H1 (cell line): ENCODE measurements around the gene EXD3. TPM values are rescaled to one million over a fixed set of nuclear protein-coding genes. Genes with fewer than 3 reads are reported as not detected.

ENCODE experiments used
- CTCF ChIA-PET: fragments of 300-600 bp; sonication (Branson Sonifier 250); formaldehyde crosslinking; loops from one replicate; lab custom pipeline; 2021; ENCODE audit not compliant: partially characterized antibody; lab: Charles Lee
- POLR2A ChIA-PET: fragments of 300-600 bp; sonication (Branson Sonifier 250); formaldehyde crosslinking; loops from one replicate; lab custom pipeline; 2021; ENCODE audit warnings: inconsistent platforms; ENCODE audit not compliant: partially characterized antibody; lab: Charles Lee
- DNase-seq, 2 experiments: peaks; one replicate each; pipeline versions ENCODE4 v3.0.0 to v3.0.0-alpha.2; 2010 to 2022; ENCODE audit warnings: low spot score in 2 of 2, low read depth in 1 of 2, mixed read lengths in 1 of 2
- FAIRE-seq: peaks from 2 replicates; lab custom pipeline; 2011; peaks lifted over from hg19 to GRCh38; lab: Jason Lieb, UNC
- H2AFZ ChIP-seq: 2 replicates; pipeline ENCODE4 v1.8.1; 2012; ENCODE audit warnings: low read length, inconsistent platforms
- H2AK5ac ChIP-seq: 2 replicates; pipeline ENCODE4 v1.6.1; 2013; ENCODE audit warnings: low read depth, low read length
- H2BK120ac ChIP-seq: replicated peaks from 2 replicates; pipeline ENCODE3; 2013; ENCODE audit warnings: low read depth, low read length, inconsistent platforms
- H2BK12ac ChIP-seq: 2 replicates; pipeline ENCODE4 v1.6.1; 2013; ENCODE audit warnings: low read depth, low read length
- H2BK15ac ChIP-seq: 2 replicates; pipeline ENCODE4 v1.6.1; 2013; ENCODE audit warnings: low read length
- H2BK20ac ChIP-seq: 2 replicates; pipeline ENCODE4 v1.6.1; 2013; ENCODE audit warnings: low read length
- H2BK5ac ChIP-seq: 2 replicates; pipeline ENCODE4 v1.6.1; 2013; ENCODE audit warnings: low read depth, low read length
- H3K14ac ChIP-seq: 2 replicates; pipeline ENCODE4 v1.6.1; 2013; ENCODE audit warnings: inconsistent platforms; ENCODE audit not compliant: insufficient read length
- H3K18ac ChIP-seq: 2 replicates; pipeline ENCODE4 v1.6.1; 2013; ENCODE audit warnings: low read length; ENCODE audit errors: extremely low read depth
- H3K23ac ChIP-seq: 2 replicates; pipeline ENCODE4 v1.6.1; 2013; ENCODE audit warnings: inconsistent platforms; ENCODE audit not compliant: insufficient read length
- H3K23me2 ChIP-seq: 2 replicates; pipeline ENCODE4 v1.6.1; 2013; ENCODE audit warnings: low read depth, low read length
- H3K27ac ChIP-seq: 2 replicates; pipeline ENCODE4 v1.6.1; 2011; ENCODE audit warnings: low read depth, low read length, inconsistent platforms
- H3K27me3 ChIP-seq, 4 experiments: replicated peaks in 1 of 4; 1 replicate in 1 of 4; 2 replicates in 3 of 4; pipeline versions ENCODE4 v1.6.1 to v1.8.1; 2011 to 2013; ENCODE audit warnings: low read length in 3 of 4, mild to moderate bottlenecking in 3 of 4, inconsistent platforms in 2 of 4, mixed read lengths in 2 of 4, moderate library complexity in 1 of 4; ENCODE audit not compliant: control insufficient read depth in 3 of 4, insufficient read depth in 3 of 4; ENCODE audit errors: extremely low read depth in 1 of 4
- H3K36me3 ChIP-seq, 4 experiments: 2 replicates each; pipeline versions ENCODE4 v1.6.1 to v1.8.1; 2011 to 2013; ENCODE audit warnings: mild to moderate bottlenecking in 4 of 4, low read length in 3 of 4, moderate library complexity in 2 of 4, control low read depth in 1 of 4, inconsistent platforms in 1 of 4; ENCODE audit not compliant: insufficient read depth in 4 of 4, control insufficient read depth in 2 of 4
- H3K4ac ChIP-seq: replicated peaks from 2 replicates; pipeline ENCODE3; 2013; ENCODE audit warnings: low read length, low read depth, mixed read lengths, inconsistent platforms; ENCODE audit not compliant: insufficient read length
- H3K4me1 ChIP-seq, 4 experiments: replicated peaks in 1 of 4; 1 replicate in 1 of 4; 2 replicates in 3 of 4; pipeline versions ENCODE4 v1.6.1 to v1.8.1; 2011 to 2013; ENCODE audit warnings: low read length in 3 of 4, inconsistent platforms in 2 of 4, mixed read lengths in 1 of 4; ENCODE audit not compliant: insufficient read depth in 4 of 4, control insufficient read depth in 3 of 4
- H3K4me2 ChIP-seq, 2 experiments: 2 replicates each; pipeline versions ENCODE4 v1.6.1 to v1.8.1; 2011 to 2013; ENCODE audit warnings: low read depth in 2 of 2, low read length in 2 of 2, control low read depth in 1 of 2, inconsistent platforms in 1 of 2, mild to moderate bottlenecking in 1 of 2; ENCODE audit not compliant: insufficient read depth in 1 of 2
- H3K4me3 ChIP-seq, 4 experiments: fragments of 200-600, 300-600 bp in 1 of 4; sonication (generic), shearing (Covaris generic), sonication (Bioruptor Twin) in 1 of 4; 2 replicates each; pipeline versions ENCODE4 v1.5.1 to v1.8.1; 2011 to 2016; ENCODE audit warnings: low read length in 4 of 4, low read depth in 3 of 4, control low read depth in 2 of 4, inconsistent platforms in 2 of 4, mild to moderate bottlenecking in 2 of 4, mixed read lengths in 1 of 4, moderate library complexity in 1 of 4; ENCODE audit not compliant: insufficient read depth in 2 of 4; ENCODE audit errors: extremely low read depth in 1 of 4
- H3K56ac ChIP-seq: replicated peaks from 2 replicates; pipeline ENCODE3; 2013; ENCODE audit warnings: low read depth, mild to moderate bottlenecking, mixed read lengths, low read length, inconsistent platforms; ENCODE audit not compliant: insufficient read length
- H3K79me1 ChIP-seq: 2 replicates; pipeline ENCODE4 v1.6.1; 2013; ENCODE audit warnings: low read depth, low read length, control low read depth
- H3K79me2 ChIP-seq, 2 experiments: 2 replicates each; pipeline versions ENCODE4 v1.6.1 to v1.8.1; 2012 to 2013; ENCODE audit warnings: low read length in 2 of 2, mild to moderate bottlenecking in 2 of 2, inconsistent platforms in 1 of 2; ENCODE audit not compliant: insufficient read depth in 2 of 2, control insufficient read depth in 1 of 2
- H3K9ac ChIP-seq, 4 experiments: replicated peaks in 1 of 4; 1 replicate in 1 of 4; 2 replicates in 3 of 4; pipeline versions ENCODE4 v1.6.1 to v1.8.1; 2011 to 2013; ENCODE audit warnings: low read depth in 3 of 4, low read length in 3 of 4, control low read depth in 2 of 4, mild to moderate bottlenecking in 2 of 4, moderate library complexity in 2 of 4, inconsistent platforms in 1 of 4; ENCODE audit errors: extremely low read depth in 1 of 4
- H3K9me3 ChIP-seq, 2 experiments: 2 replicates each; pipeline versions ENCODE4 v1.6.1 to v1.8.1; 2012 to 2013; ENCODE audit warnings: mild to moderate bottlenecking in 2 of 2, moderate library complexity in 2 of 2, control low read depth in 1 of 2, inconsistent platforms in 1 of 2, low read depth in 1 of 2, low read length in 1 of 2, mixed read lengths in 1 of 2; ENCODE audit not compliant: insufficient read depth in 2 of 2
- H4K20me1 ChIP-seq, 2 experiments: replicated peaks in 1 of 2; 2 replicates each; pipeline versions ENCODE3 to v1.8.1; 2011 to 2013; ENCODE audit warnings: inconsistent platforms in 2 of 2, low read length in 2 of 2, mild to moderate bottlenecking in 1 of 2; ENCODE audit not compliant: insufficient read depth in 2 of 2, control insufficient read depth in 1 of 2
- H4K5ac ChIP-seq: 2 replicates; pipeline ENCODE4 v1.6.1; 2013; ENCODE audit warnings: low read length, low read depth, mixed read lengths, inconsistent platforms; ENCODE audit not compliant: insufficient read length
- H4K8ac ChIP-seq: 2 replicates; pipeline ENCODE4 v1.8.0; 2013; ENCODE audit warnings: mild to moderate bottlenecking, moderate library complexity, low read length, inconsistent platforms; ENCODE audit not compliant: insufficient read depth; ENCODE audit errors: extremely low read depth
- H4K91ac ChIP-seq: replicated peaks from 2 replicates; pipeline ENCODE3; 2013; ENCODE audit warnings: low read length, mixed read lengths, inconsistent platforms; ENCODE audit not compliant: insufficient read length
- ATF3 ChIP-seq: IDR thresholded peaks from 2 replicates; pipeline ENCODE4 v1.6.1; 2011; ENCODE audit warnings: low read depth, mild to moderate bottlenecking, low read length; ENCODE audit not compliant: insufficient read depth
- BCL11A ChIP-seq, 2 experiments: IDR thresholded peaks; one replicate each; pipeline ENCODE4 v1.6.1; 2011; ENCODE audit warnings: low read depth in 2 of 2, low read length in 2 of 2, mild to moderate bottlenecking in 2 of 2
- CTCF ChIP-seq, 3 experiments: IDR thresholded peaks; 1 replicate in 2 of 3; 2 replicates in 1 of 3; pipeline versions ENCODE4 v1.5.1 to v1.6.1; 2011; ENCODE audit warnings: low read length in 3 of 3, mild to moderate bottlenecking in 3 of 3, inconsistent platforms in 2 of 3, low read depth in 1 of 3, moderate library complexity in 1 of 3; ENCODE audit not compliant: insufficient read depth in 1 of 3; ENCODE audit errors: control extremely low read depth in 1 of 3
- JUND ChIP-seq: IDR thresholded peaks from 2 replicates; pipeline ENCODE4 v1.6.1; 2011; ENCODE audit warnings: mild to moderate bottlenecking, improper control_type of control experiment, low read length
- MAX ChIP-seq: IDR thresholded peaks from 2 replicates; pipeline ENCODE4 v1.6.1; 2012; ENCODE audit warnings: inconsistent platforms
- POLR2A ChIP-seq, 2 experiments: IDR thresholded peaks; 1 replicate in 1 of 2; 2 replicates in 1 of 2; pipeline ENCODE4 v1.6.1; 2011; ENCODE audit warnings: low read depth in 2 of 2, low read length in 2 of 2, mild to moderate bottlenecking in 2 of 2; ENCODE audit errors: control extremely low read depth in 1 of 2
- RAD21 ChIP-seq, 2 experiments: IDR thresholded peaks in 1 of 2; conservative IDR thresholded peaks in 1 of 2; 2 replicates each; pipeline ENCODE4 v1.6.1; 2011; ENCODE audit warnings: low read depth in 2 of 2, low read length in 2 of 2, improper control_type of control experiment in 1 of 2, inconsistent platforms in 1 of 2, mild to moderate bottlenecking in 1 of 2, moderate library complexity in 1 of 2
- RXRA ChIP-seq: IDR thresholded peaks from 2 replicates; pipeline ENCODE4 v1.6.1; 2011; ENCODE audit warnings: low read depth, mild to moderate bottlenecking, low read length, moderate library complexity; ENCODE audit not compliant: insufficient read depth
- TAF7 ChIP-seq: optimal IDR thresholded peaks from 2 replicates; pipeline ENCODE3; 2011; ENCODE audit warnings: low read depth, mild to moderate bottlenecking, inconsistent platforms, low read length, moderate library complexity, borderline replicate concordance
- YY1 ChIP-seq: IDR thresholded peaks from 2 replicates; pipeline ENCODE4 v1.6.1; 2011; ENCODE audit warnings: low read depth, mild to moderate bottlenecking, low read length
- WGBS, 2 experiments: shearing (Covaris generic) in 1 of 2; methylation state at CpG; one replicate each; pipeline versions ENCODE4 v1.1.6 to v1.1.7; 2013 to 2015; ENCODE audit warnings: low lambda C conversion rate in 2 of 2, mixed read lengths in 2 of 2, inconsistent platforms in 1 of 2, low coverage in 1 of 2, missing lambda C conversion rate in 1 of 2; ENCODE audit not compliant: insufficient replicate concordance in 2 of 2, insufficient coverage in 1 of 2, insufficient read length in 1 of 2; ENCODE audit errors: extremely low coverage in 1 of 2, missing lambda C conversion rate in 1 of 2; 5-methylcytosine and 5-hydroxymethylcytosine counted together
- polyA plus RNA-seq, 7 experiments: library from polyadenylated mRNA; depleted of rRNA in 3 of 7; stranded (reverse) in 5 of 7; unstranded in 2 of 7; fragments of >200 nt in 5 of 7; fragments of 200-250 nt in 2 of 7; gene quantifications; 1 replicate in 5 of 7; 2 replicates in 1 of 7; 4 replicates in 1 of 7; pipeline versions ENCODE4 v1.2.1 to v1.2.3, GENCODE V29; 2011 to 2013; ENCODE audit warnings: missing spikeins in 2 of 7, mixed read lengths in 2 of 7
- total RNA-seq: library from RNA; stranded (reverse); fragmentation: NEBNext Ultra II Directional; extraction: Animal tissue kit (Norgen Biotek cat#: 25700); gene quantifications from 2 replicates; pipeline ENCODE4 v1.2.1, GENCODE V29; 2021

The EXD3 gene
- total and polyA plus RNA-seq, 2 of the 8 experiments (the other 6 are each of a cell fraction or from before 2014, with no cell fraction given), result 7.2 to 9.4 TPM

GRCh38 chr9:137438591-137439157 is 15.7 kb upstream of the EXD3 start:
- no peak overlapping the region for H3K18ac ChIP-seq
- no peak overlapping the region for H2BK12ac ChIP-seq
- H3K23ac ChIP-seq, result no peak overlapping the region
- no peaks in the 10 kb centered on the region for H3K27me3 ChIP-seq
- no peak overlapping the region for H4K8ac ChIP-seq
- no peaks in the 10 kb centered on the region; the same call in 1 of the 2 replicates for H3K23me2 ChIP-seq
- H3K36me3 ChIP-seq, result no peaks in the 10 kb centered on the region
- H4K91ac ChIP-seq, result no peak overlapping the region
- no peak overlapping the region for H3K4ac ChIP-seq
- H2BK120ac ChIP-seq, result no peak overlapping the region
- no peak overlapping the region for H3K56ac ChIP-seq
- H3K27ac ChIP-seq, result no peak overlapping the region
- no peaks in the 10 kb centered on the region for H3K79me2 ChIP-seq
- no peaks in the 10 kb centered on the region for H3K9me3 ChIP-seq
- no peaks in the 10 kb centered on the region for H4K20me1 ChIP-seq
- no peak overlapping the region for H3K4me2 ChIP-seq
- no peak overlapping the region for H3K14ac ChIP-seq
- WGBS, 2 experiments, result 90% methylated on average over 13 of the region's 22 CpGs; no CpG with 5 or more reads in 1 of the 2 experiments
- H2BK5ac ChIP-seq, result no peak overlapping the region
- DNase-seq (no peak), FAIRE-seq (no peak)
- no peak overlapping the region for H3K4me3 ChIP-seq
- H4K5ac ChIP-seq, result no peak overlapping the region
- no peak overlapping the region for H2AFZ ChIP-seq
- H2BK20ac ChIP-seq, result no peak overlapping the region
- H3K79me1 ChIP-seq, result no peaks in the 10 kb centered on the region
- no peak overlapping the region for H2AK5ac ChIP-seq
- H3K4me1 ChIP-seq, result peaks cover 0 to 3% (median 0%) of the 10 kb centered on the region in 4 experiments; a peak in 1 of 7 replicates
- H3K9ac ChIP-seq, result no peak overlapping the region
- POLR2A ChIA-PET, result interaction anchor here (1.6 kb wide), 1 partner anchor 93 kb away, joined by 3 read pairs; no protein-coding TSS in a partner anchor
- no peak overlapping the region for H2BK15ac ChIP-seq
- CTCF ChIA-PET, result interaction anchor here (1.1 kb wide), 1 partner anchor 30 kb away, joined by 3 read pairs; no protein-coding TSS in a partner anchor
- TF ChIP-seq POLR2A (IDR thresholded peaks at IDR 0.05; ENCODE audit: control extremely low read depth in 1 of 2, low read depth in 2 of 2, low read length in 2 of 2) (no peak), BCL11A (IDR thresholded peaks at IDR 0.05; ENCODE audit: low read depth in 2 of 2, low read length in 2 of 2) (no peak), MAX (no peak), ATF3 (no peak), CTCF (IDR thresholded peaks at IDR 0.05; ENCODE audit: control extremely low read depth in 1 of 3, insufficient read depth in 1 of 3, low read depth in 1 of 3, low read length in 3 of 3) (no peak), RAD21 (IDR thresholded peaks at IDR 0.05 in 1 of 2, conservative IDR thresholded peaks at IDR 0.05 in 1 of 2; ENCODE audit: low read depth in 2 of 2, low read length in 2 of 2) (no peak), TAF7 (no peak), YY1 (no peak), JUND (no peak), RXRA (no peak)
